ENCODE measurements around the gene MINAR2.

The MINAR2 gene, protein sequence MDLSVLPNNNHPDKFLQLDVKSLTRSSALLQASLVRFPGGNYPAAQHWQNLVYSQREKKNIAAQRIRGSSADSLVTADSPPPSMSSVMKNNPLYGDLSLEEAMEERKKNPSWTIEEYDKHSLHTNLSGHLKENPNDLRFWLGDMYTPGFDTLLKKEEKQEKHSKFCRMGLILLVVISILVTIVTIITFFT

DNA sequence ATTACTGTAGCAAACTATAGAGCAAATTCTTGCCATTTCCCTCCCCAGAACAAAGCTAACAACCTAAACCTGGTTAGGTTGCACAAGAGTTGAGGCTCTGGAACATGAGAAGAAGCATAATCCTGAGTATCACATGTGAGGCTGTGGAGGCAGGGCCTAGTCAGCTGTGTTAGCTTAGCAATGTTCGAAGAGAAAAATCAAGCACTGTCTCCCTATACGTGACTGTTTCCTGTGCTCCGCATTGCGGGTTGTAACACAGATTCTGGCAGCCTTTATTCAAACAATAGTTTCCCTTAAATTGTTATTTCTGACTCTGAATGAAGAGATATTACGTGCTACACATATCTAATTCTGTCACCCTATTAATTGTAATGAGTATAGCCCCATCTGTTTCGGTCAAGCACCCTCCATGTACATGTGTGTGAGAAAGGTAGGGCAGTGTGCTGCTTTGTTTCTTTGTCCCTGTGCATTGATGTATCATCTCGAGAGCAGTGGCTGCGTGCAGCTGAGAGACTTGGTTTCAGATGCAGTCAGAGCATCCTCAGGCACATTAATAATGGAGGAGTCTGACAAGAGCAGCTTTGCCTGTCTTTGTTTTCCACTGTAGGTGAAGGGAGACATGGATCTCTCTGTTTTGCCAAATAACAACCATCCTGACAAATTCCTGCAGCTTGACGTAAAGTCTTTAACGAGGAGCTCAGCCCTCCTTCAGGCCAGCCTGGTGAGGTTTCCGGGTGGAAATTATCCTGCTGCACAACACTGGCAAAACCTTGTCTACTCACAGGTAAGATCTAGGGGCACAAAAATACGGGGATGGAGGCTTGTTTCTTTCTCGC is at the start of gene MINAR2:
Gene MINAR2 (plus strand): TSS at position 523 of the 836 bp plus-strand sequence. CDS start 97 bp downstream, at position 620.
- no peak for DNase-seq

DNA sequence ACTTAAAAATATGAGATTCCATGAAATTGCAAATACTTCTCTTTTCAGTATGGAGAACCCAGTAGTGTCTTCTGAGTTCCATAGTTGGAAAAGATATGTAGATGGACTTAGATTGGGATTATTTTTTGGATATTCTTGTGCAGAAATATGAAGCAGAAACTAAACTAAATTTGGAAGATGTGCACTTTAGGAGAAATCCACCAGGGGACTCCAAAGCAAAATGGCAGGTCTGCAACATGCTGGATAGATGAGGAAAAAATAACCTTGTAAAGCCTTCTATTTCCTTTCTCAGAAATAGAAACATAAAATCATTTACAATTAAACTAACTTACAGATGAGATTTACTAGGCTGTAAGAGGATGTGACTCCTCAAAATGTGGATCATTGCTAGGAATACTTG is 49.2 kb upstream of the MINAR2 start:
- no peak for DNase-seq

DNA sequence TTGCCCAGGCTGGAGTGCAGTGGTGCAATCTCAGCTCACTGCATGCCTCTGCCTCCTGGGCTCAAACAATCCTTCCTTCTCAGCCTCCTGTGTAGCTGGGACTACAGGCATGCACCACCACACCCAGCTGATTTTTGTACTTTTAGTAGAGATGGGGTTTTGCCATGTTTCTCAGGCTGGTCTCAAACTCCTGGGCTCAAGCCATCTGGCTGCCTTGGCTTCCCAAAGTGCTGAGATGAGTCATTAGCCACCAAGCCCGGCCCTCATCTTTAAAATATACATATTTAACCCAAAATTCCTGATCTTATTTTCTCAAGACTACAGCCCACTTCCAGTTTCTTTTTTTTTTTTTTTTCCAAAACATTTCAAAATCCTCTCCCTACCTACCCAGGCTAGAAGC is 31.7 kb upstream of the MINAR2 start:
- no peak for DNase-seq

DNA sequence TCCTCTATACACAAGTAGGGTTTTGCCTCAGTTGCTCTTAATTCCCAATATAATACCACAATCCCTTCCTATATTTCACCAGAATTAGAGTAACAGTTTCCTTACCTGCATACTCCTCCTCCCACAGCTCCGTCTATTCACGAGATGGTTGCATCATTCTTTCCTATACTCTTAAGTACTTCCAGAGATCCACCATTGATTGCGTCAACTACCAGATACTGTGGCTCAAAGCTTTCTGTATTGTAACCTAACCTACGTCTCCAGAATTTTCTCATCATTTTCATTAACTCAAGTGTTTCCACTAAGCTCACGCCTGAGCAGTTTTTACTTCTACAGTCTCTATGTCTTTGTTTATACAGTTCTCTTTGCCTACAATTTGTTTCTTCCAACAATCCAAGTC is 31.2 kb upstream of the MINAR2 start:
- no peak for DNase-seq

DNA sequence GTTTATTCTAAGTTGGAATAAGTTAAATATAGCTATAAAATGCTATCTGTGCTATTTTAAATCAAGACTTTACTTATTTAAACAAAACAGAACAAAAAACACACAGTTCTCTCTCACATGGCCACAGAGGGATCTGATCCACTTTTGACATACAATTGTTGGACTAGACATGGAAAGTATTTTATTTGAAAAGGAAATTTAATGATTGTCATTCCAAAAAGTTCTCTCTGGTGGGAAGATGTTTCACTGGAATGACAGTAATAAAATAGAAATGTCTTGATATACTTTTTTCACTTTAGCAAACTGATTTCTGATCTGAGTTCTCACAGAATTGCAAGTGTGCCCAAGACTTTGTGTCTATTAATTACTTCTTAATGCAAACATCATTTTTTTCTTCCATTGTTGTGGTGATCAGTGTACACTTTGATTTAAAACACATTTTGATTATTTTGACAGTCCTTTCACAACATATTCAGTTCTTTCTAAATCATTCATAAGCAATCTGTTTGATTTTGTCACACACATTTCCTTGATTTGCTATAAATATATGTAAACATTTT is 30.1 kb upstream of the MINAR2 start:
- no peak for DNase-seq

DNA sequence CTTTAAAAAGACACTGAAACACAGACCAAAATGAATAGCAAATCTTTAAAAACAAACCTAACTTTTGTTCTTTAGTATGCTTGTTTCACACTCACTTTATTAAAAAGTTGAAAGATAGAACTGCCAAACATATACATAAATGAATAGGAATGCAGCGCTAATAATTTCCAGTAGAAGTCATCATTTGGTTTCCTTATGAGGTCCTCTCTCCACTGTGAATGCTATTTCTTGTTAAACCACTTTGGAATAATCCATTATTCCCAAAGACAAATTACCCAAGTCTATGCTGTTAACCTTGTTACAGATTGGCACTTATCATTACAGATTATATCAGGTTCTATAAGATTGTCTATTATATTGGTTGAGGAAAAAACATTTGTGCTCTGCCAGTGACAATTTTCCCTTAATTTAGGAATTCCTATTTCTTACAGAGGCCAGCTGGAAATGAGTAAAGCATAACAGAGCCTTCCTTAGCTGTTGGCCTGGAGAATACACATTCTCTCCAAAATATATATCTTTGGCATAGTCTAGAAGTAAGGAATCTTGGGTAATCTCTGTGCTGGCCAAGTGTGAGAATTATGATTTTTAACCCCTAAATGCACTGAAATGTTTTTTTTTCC is 29.3 kb upstream of the MINAR2 start:
- DNase-seq: no peak

DNA sequence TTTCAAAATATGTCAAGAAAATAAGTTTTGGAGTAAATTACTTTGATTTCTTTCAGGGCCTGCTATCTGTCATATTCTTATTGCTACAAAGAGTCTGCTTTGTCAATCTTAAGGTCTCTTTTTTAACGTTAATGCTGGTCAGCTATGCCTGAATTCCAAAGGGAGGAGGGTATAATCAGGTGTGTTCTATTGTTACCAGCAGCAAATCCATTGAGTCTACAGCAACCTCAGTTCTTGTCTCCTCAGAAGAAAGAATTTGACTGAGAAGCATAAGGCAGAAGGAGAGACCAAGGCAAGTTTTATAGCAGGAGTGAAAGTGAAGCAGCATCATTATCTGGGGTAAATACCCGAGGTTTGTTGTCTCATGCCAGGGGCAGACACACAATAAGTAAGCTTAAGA is 23.7 kb upstream of the MINAR2 start:
- DNase-seq: no peak

DNA sequence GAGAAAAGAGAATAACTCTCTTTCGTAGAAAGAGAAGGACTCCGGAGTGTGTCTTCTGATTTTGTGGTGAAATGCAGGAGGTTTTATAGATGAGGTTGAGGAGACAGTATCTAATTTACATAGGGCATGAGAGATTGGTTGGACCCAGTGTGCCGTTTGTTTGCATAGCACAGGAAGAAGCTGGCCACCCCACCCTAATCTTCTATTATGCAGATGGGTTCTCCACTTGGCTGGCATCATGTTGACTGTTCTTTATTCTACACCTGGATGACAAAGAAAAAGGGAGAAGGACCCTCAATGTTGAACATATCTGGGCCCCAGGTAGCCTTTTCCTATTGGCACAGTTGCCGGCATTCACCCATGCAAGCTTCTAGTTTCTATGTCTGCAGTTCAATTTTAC is 23.2 kb upstream of the MINAR2 start:
- no peak for DNase-seq

DNA sequence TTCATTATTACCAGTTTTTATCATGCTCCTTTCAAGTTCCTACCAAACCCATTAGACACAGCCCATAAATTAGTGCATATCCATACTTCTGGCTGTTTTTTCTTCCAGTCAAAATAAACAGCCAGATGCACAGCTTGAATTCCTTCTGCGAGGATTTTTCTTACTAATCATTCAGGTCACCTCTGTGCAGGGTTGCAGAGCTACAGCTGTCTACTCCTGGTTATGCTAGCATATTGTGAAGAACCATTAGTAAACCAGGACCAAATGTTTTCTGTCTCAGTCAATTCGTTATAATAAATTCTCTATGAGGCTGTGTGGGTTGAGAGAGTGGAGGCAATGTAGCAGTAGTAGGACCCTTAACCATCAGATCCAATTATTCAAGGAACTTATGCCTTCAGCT is 8.1 kb upstream of the MINAR2 start:
- no peak for DNase-seq

DNA sequence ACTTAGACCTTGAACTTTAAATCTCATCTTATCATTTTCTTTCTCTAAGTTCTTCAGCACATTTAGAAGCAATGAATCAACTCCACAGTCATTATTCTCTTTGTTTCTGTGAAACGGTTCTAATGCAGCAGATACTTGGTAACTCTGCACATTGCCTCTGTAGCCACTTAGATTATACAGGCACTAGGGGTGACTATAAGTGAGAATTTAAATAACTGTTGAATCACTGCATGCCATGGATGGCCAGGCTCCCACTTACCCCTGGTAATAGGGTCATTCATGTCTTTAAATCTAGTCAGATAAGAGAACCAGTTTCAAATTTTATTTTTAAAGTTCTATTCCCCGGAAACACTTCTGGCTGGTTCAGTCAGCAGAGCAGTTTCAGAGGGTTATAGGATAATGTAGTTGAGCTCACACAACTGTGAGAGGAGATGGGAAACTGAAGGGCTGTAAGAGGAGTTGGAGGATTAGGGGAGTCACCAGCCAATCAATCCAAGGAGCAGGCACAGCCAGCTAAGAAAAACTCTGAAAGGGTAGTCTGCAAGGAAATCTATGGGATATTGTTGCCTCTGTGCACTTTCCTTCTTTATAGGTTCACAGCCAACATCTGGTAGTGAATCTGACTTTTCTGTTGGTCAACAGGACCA is 4.2 kb upstream of the MINAR2 start:
- no peak for DNase-seq

DNA sequence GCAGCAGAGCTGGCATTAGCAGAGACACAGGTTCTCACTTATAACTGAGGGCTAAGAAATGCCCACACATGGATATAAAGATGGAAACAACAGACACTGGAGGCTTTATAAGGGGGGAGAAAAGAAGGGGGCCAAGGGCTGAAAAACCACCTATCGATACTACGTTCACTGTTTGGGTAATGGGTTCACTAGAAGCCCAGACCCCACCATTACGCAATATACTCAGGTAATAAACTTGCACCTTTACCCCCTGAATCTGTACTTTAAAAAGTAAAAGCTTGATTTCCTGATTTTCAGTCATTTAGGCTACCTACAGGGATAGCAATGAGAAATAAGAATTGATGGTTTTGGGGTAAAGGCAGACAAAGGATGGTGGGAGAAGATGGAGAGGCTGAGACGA is 1.9 kb upstream of the MINAR2 start:
- DNase-seq: no peak

DNA sequence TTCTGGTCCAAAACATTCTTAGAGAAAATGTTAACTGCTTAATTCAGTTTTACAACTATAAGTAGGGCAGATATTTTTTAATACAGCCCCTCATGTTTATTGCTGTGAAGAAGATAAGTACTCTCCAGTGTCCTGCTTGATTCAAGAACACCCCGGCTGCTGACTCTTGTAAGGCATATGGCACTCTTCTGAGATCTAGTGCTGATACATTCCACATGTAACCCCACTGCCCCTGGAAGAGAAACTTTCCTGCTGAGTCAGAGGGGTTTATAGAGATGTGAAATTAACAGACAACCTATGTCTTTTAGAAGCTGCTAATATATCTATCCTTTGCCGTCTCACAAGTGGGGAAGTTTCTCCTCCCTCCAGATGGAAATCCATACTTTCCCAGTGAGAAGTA is 1.0 kb upstream of the MINAR2 start:
- DNase-seq: no peak

DNA sequence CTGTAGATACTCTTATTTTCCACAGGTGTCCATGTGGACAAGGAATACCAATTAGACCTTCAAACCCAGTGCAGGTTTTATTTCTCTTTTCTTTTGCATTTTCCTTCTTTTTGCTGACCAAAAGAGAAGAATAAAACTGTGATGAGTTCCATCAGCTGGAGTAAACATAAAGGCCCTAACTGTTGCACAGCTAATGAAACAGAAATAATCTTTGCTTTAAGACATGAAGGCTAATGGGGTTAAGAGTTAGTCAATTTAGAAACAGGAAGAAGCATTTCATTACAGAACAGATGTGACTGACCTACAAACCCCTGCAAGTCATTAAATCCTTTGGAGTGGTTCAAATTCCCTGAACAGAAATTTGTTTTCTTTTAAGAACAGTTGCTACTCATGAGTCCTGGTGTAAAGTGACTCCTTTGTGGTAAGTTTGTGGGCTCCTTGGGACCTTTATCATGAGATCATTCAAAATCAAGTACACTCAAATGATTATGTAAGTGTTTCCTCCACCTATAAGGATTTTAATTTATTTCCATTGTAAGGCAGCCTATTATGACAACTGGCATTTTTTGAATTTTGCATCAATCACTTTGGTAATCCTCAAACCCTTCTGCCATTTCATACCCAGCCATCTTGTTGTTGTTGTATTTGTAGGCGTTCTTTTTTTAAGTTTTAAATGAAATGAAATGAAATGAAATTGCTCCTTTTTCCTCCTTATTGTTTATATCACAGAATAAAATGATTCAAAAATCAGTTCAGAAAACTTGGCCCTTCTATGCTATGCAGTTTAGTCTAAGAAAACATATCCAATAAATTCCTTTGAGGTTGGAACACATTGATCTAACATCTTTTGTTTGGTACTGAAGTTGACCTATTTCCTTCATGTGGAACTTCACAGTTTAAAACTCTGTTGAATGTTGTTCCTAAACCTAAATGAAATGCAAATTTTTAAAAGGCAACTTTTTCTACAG is 1.3 kb downstream of the MINAR2 start:
- DNase-seq: no peak

DNA sequence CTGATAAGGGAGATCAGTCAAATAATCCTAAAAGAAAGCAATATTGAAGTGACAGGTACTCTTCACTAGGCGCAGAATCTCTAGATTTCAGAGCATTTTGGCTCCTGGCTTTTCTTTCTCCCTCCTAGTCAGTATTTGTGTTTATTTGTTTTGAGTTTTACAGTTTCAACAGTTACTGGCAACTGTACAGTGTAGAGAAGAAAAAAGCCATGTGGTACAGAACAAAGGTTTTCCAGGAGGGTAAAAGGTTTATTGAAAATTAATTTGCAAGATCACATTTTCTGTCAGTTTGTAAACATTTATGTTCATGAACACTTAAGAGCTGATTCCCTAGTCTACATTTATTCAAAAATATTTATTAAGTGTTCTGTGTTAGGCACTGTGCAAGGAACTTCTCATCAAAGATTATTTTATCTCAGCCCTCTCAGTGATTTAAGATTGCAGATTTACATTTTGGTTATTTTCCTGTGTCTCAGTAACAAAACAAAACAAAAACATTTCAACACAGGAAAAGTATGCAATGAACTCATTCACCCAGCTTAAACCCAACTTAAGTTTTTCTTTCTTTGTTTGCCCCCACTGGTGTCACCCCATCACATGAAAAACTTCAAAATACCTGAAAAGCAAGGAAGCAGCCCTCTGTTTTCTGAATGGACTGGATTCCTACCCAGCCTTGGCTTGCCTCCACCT is 12.9 kb downstream of the MINAR2 start:
- DNase-seq: no peak

DNA sequence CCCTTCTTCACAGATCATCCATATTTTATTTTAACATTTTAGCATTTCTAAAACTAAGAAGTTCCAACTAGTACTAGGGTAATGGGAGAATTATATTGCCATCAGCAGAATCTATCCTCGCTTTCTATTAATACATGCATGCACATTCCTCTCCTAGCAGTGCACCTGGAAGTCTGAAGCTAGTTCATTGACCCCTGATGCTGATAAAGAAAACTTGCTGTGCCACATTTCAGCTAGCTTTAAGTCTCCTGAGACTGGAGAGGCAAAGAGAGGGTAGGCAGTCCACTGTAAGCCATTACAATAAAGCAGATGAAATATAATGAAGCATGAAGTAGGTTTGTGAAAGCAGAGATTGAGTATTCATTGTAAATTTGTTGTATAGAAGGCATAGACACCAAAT is 15.8 kb downstream of the MINAR2 start:
- no peak for DNase-seq

DNA sequence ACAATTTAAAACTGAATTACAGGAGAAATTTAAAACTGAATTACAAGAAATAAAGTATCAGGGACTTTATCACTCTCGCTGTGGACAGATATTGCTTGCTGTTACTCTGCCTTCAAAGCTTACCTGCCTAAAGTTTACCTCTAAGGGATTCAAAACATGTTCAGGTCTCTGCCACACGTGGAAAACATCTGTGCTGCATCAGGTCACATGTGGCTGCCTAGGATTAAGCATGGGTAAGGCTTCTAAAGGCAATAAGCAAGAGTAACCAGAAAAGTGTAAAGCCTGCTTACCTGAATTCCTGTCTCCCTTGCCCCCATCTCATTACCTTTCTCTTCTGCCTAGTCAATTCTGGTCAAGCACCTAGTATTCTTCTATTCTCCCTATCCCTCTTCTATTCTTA is 18.9 kb downstream of the MINAR2 start:
- DNase-seq: no peak

DNA sequence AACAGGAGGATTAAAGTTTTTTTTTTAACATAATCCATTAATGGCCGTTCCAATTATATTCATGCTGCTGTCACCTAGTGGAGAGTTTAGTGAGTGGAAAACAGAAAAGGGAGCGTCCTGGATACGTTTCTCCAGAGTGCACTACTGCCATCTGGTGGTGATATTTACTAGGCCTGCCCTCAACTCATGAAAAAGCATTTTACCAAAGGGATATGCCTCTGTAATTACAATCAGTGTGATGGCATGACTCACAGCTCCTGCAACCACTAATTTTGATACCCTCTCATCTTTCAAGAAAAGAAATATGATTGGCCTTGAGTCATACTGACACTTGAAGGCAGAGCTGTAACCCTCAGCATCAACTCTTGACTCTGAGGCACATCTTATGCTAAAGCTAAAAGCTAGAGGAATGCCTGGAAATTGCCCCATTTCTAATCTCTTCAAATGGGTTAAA is 20.1 kb downstream of the MINAR2 start:
- peak; percentile 70 for DNase-seq

DNA sequence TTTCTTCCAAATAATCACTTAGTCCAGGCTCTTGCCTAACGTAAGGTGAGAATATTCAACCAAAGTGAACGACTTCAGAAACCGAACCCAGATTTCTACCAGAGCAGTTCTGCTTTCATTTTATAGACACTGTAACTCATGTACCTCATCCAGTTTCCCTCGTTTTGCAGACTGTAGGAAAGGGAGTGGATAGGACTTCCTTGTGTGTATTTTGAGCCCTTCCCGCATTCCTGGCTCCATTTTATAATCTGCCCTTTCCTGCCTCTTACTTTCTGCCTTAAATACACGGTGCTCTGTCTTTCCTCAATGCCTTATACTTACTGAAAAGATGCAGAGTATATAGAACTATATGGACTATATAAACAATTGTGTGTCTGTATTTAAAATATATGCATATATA is 20.8 kb downstream of the MINAR2 start:
- no peak for DNase-seq

DNA sequence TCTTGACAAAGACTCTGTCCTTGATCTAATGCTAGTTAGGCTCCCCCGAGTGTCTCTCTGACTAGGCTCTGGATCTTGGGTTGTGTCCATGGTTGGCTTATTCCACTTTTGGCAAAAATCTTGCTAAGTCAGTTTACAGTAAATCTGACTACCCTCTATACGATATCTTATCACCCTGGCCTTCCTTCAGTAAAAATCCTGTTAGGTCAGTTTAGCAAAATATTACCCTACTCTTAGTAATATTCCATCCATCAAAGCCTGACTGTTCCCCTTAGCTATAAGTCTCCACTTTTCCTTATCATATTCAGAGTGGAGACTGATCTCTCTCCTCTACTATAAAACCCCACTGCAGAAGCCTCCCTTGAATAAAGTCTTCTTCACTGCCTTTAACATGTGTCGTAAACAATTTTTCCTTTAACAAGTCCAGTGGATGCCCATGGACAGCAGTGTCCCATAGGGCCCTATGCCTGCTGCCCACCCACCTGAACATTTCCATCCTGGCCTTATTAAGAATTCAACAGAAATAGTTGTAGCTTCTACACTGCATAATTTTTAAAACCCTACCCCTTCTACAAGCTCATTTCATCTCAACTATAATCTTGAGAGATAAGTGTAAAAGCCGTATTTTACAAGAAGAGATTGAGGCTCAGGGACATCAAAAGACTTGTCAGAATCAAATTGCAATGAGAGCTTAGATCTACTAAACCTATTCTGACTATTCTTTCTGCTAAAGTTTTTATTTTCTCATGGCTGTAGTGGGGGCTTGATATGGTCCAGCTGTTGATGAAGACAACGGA is 22.3 kb downstream of the MINAR2 start:
- no peak for DNase-seq

DNA sequence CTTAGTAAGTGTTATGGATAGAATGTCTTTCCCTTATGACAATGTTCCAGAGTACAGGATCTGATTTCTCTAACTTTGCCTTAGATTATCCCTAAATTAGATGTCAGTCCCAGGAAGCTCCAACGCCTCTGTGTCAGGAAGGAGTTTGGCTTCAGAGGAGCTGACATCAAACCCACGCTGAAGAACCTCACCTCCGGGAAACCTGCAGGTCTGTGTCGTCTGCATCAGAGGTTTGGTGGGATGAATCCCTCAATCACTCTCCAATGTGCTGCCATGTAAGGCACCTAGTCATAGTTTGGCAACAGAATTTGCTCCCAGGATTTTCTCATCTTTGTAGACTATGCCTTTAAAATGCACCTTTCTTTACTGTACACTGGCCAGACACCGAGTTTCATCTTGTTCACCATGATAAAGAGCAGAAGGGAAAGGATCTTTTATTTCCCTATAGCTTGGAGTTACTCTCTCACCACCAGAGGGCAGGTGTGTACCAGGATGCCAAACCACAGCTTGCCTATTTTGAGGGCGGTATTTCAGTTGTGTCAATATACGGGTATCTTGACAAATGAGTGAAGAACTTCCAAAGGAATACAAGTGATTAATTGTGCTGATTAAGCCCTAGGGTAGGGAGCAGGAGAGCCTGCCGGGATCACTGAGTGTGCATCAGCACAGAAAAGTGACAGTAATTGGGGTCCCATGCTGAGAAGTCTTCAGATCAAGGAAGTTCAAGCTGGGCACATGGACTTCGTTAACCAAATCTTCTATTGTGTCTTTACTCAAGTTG is 23.4 kb downstream of the MINAR2 start:
- DNase-seq: peak; percentile 55

Measured in CD4-positive, alpha-beta T cell treated with Interleukin-17A for 1 hour (primary cell).